ENCODE measurements around the gene PAQR8. TPM values are rescaled to one million over a fixed set of nuclear protein-coding genes. Genes with fewer than 3 reads are reported as not detected.

The PAQR8 gene
- total RNA-seq, 4 donors from 2014 or later: 12.6 to 33.2 (median 22.3) TPM

DNA sequence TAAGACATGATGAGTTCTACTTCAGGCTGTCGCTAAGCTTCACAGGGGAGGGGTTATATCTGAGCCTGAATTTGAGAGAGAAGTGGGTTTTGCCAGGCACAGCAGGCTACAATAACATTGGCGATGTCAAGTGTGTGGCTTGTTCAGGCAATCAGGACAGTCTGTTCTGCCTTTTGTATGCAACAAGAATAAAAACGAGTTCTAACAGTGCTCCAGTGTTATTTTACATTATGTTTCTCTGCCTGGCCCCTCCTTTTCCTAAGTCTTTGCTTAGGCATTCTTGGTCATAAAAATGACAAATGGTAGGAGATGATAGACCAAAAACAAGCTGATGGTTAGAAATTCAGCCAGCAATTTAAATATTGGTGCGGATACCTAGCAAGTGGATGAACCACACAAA is 26.8 kb downstream of the PAQR8 start:
- WGBS, 2 donors: 60 to 63% methylated on average over 4 of the region's 4 CpGs
- Histone ChIP-seq H3K9me3 (peaks cover 0 to 5% (median 0%) of the 10 kb centered on the region in 4 donors), H3K27me3 (no peaks in the 10 kb centered on the region), H3K4me3 (no peak overlapping the region), H3K4me1 (peaks cover 0 to 51% (median 20%) of the 10 kb centered on the region in 4 donors), H3K36me3 (peaks cover 0 to 5% (median 0%) of the 10 kb centered on the region in 3 donors), H3K27ac (peak overlapping the region; percentile 42 to 75 (median 71))
- TF ChIP-seq CTCF (IDR thresholded peaks at IDR 0.05): no peak
- TF ChIP-seq EP300 (IDR thresholded peaks at IDR 0.05): peak; percentile 23 to 74
- DNase-seq (ENCODE audit: low spot score in 2 of 2): no peak

GRCh38 chr6:52389264-52389625 is 27.3 kb downstream of the PAQR8 start:
- peak overlapping the region; percentile 42 to 75 (median 71) for H3K27ac ChIP-seq
- 89 to 97% methylated on average over 1 of the region's 1 CpG for WGBS, 2 donors

DNA sequence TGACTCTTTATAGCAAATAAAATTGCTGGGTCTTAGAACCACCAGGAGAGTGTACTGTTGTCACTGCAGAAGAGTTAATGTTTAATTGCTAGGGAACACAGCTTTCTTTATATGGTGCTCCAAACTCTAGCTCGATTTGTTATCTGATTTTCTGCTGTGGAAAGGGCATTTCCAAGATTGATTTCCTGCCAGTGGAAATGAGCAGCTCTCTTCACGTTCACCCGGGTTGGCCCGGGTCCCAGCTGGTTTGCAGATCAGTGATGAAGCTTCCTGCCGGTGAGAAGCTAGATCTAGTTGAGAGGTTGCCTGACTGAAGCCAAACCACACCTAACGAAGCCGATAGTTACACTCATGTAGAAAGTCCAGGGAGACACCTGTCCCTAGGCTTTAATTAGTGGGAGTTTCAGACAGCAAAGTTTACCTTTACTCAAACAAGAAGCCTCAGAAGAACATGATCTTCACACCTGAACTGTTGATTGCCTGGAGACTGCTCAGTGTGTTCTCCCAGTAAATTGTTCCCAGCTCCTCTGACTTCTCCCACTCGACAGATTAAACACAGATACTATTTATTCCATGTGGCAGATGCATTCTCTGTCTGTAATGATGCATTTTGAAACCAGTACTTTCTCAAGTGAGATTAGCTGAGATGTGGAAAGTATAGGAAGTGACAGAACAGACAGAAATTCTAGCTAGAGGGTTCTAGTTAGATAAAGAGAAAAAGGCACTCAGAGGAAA is 27.8 kb downstream of the PAQR8 start:
- peak overlapping the region; percentile 42 to 75 (median 71) for H3K27ac ChIP-seq
- peaks cover 0 to 5% (median 0%) of the 10 kb centered on the region in 4 donors for H3K9me3 ChIP-seq
- WGBS, 2 donors: 20 to 26% methylated on average over 8 of the region's 8 CpGs
- H3K4me3 ChIP-seq: peak overlapping the region in 1 of 4 donors; percentile 1
- no peaks in the 10 kb centered on the region for H3K27me3 ChIP-seq
- DNase-seq (ENCODE audit: low spot score in 2 of 2): no peak
- peaks cover 0 to 5% (median 0%) of the 10 kb centered on the region in 3 donors for H3K36me3 ChIP-seq
- peaks cover 0 to 51% (median 20%) of the 10 kb centered on the region in 4 donors for H3K4me1 ChIP-seq
- TF ChIP-seq CTCF (IDR thresholded peaks at IDR 0.05) (no peak), EP300 (IDR thresholded peaks at IDR 0.05) (no peak), POLR2A (IDR thresholded peaks at IDR 0.05) (no peak)

More at GRCh38 chr6:52389264-52389625, 27.3 kb downstream of the PAQR8 start:
- Histone ChIP-seq H3K36me3 (peaks cover 0 to 5% (median 0%) of the 10 kb centered on the region in 3 donors), H3K27me3 (no peaks in the 10 kb centered on the region), H3K9me3 (peaks cover 0 to 5% (median 0%) of the 10 kb centered on the region in 4 donors), H3K4me3 (no peak overlapping the region), H3K4me1 (peaks cover 0 to 51% (median 20%) of the 10 kb centered on the region in 4 donors)
- no peak for DNase-seq (ENCODE audit: low spot score in 2 of 2)
- TF ChIP-seq POLR2A (IDR thresholded peaks at IDR 0.05) (no peak), CTCF (IDR thresholded peaks at IDR 0.05) (no peak), EP300 (IDR thresholded peaks at IDR 0.05) (no peak)

DNA sequence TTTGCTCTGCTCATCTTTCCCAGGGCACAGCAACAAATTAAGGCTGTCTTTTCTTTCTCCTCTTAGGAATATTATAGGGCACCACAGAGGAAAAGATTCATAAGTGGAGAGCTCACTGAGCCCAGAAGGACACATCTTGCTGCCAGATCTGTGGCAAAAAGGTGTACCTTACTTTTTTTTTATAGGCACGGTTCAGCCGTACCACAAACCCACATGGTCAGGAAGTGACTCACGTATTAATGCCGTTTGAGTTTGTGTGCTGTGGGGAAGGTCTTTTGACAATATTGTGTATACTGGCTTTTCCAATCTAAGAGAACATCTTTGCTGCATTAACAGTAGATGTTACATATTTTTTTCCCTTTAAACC is 28.4 kb downstream of the PAQR8 start:
- TF ChIP-seq POLR2A (IDR thresholded peaks at IDR 0.05) (no peak), EP300 (IDR thresholded peaks at IDR 0.05) (no peak), CTCF (IDR thresholded peaks at IDR 0.05) (no peak)
- peak overlapping the region in 3 of 4 donors; percentile 71 to 75 (median 71) for H3K27ac ChIP-seq
- peaks cover 0 to 5% (median 0%) of the 10 kb centered on the region in 3 donors for H3K36me3 ChIP-seq
- WGBS, 2 donors: 22 to 27% methylated on average over 4 of the region's 4 CpGs
- H3K9me3 ChIP-seq: peaks cover 0 to 5% (median 0%) of the 10 kb centered on the region in 4 donors
- H3K27me3 ChIP-seq: no peaks in the 10 kb centered on the region
- no peak for DNase-seq (ENCODE audit: low spot score in 2 of 2)
- H3K4me1 ChIP-seq: peaks cover 0 to 51% (median 19%) of the 10 kb centered on the region in 4 donors
- H3K4me3 ChIP-seq: no peak overlapping the region

DNA sequence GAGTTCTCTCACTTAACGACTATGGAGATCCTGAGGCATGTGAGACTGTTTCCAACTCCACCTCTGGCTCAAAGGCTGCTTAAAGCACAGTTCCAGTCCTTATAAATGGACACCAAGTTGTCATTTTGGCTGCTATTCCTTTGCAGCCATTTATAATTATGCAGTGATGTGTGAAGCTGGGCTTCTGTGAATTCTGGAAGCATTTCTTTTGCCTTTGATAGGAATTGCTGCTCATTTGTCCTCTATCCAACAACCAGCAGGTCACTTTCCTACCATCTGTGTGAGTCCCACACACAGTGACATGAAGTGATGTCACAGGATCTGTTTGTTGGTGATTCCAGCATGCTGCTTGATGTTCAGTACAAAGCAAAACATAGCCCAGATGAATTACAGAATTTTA is 29.6 kb downstream of the PAQR8 start:
- 86 to 88% methylated on average over 1 of the region's 1 CpG for WGBS, 2 donors
- Histone ChIP-seq H3K4me1 (peaks cover 0 to 40% (median 17%) of the 10 kb centered on the region in 4 donors), H3K27ac (peak overlapping the region in 1 of 4 donors; percentile 4), H3K36me3 (peaks cover 0 to 5% (median 0%) of the 10 kb centered on the region in 3 donors), H3K9me3 (peaks cover 0 to 5% (median 0%) of the 10 kb centered on the region in 4 donors), H3K27me3 (no peaks in the 10 kb centered on the region), H3K4me3 (no peak overlapping the region)
- TF ChIP-seq CTCF (IDR thresholded peaks at IDR 0.05) (no peak), POLR2A (IDR thresholded peaks at IDR 0.05) (no peak), EP300 (IDR thresholded peaks at IDR 0.05) (no peak)
- DNase-seq (ENCODE audit: low spot score in 2 of 2): no peak
